Measurements from ENCODE around the gene DDB1.

Gene DDB1

DNA sequence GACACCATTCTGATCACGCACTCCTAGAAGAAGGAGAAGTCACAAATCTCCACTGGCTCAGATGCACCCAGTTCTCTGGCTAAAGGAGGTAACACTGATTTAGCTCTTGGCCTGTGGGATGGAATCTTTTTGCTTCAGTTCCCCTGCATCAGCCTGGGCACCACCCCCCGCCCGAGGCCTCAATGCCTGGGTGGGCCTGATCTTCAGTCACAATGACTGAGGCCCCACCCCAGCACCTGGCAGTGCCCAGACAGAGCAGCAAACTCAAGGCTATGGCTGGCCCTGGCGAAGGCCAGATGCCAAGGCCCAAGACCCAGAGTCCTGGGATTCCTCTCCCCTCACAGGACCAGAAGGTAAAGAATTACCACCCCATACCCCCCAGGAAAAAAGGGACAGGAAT, 23.8 kb upstream of the DDB1 start:
- DNase-seq (ENCODE audit: low read depth), result no peak

DNA sequence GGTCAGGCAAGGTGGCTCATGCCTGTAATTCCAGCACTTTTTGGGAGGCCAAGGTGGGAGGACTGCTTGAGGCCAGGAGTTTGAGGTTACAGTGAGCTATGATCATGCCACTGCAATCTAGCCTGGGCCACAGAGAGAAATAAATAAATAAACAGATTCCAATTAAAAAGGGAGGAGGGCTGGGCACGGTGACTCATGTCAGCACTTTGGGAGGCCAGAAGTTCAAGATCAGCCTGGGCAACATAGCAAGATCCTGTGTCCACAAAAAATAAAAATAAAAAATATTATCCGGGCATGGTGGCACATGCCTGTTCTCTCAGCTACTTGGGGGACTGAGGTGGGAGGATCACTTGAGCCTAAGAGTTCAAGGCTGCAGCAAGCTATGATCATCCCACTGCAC, 21.3 kb upstream of the DDB1 start:
- no peak for DNase-seq (ENCODE audit: low read depth)

DNA sequence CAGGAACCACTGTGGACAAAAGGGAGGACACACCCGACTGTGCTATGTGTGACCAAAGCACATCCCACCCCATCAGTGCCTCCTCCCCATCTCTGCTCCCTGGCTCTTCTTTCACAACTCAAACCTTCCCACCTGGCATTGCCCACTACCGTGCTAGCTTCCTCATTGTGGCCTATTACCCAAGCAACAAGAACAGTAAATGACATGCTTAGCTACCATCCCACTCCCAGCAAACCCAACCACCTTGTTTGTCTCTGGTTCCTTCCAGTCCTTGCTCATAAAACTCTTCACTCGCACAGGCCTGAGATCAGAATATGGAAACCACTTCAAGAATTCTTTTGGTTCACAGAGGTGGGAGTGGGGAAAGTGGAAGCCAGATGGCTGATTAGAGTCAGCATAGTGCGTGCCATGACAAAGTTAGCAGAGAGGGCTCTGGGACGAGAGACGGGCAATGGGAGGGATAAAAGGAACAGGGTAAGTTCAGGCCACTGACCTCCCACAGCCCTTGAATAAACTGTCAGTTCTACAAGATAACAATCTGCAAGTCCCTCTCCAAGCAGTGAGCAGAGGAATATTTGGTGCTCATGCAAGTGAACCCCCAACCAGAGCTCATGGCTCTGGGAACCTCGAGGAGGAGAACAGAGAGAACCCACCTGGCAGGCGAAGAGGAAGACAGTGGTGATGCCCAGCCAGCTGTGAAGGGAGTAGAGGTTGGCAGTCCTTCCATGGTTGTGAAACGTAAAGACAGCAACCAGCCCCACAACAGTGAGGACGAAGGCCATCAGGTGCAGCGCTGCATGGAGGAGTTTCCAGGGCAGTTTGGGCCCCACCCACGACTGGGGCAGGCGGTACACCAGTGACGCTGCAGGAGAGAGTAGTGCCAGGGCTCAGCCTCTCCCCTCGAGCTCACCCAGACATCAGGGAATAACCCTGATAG, 20.5 kb upstream of the DDB1 start:
- no peak for DNase-seq (ENCODE audit: low read depth)

DNA sequence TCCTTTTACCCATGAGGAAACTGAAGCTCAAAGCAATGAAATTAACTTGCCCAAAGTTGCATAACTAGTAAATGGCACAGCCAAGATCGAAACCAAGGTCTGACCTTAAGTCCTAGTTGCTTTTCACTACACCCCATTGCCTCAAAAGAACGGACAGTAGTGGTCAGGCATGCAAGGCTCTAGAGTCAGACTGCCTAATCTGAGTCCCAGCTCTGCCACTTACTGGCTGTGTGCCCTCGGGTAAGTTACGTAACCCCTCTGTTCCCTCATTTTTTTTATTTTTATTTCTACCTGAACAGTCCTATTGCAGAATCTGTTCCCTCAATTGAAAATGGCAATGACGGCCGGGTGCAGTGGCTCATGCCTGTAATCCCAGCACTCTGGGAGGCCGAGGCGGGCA, 19.1 kb upstream of the DDB1 start:
- DNase-seq (ENCODE audit: low read depth), result no peak

DNA sequence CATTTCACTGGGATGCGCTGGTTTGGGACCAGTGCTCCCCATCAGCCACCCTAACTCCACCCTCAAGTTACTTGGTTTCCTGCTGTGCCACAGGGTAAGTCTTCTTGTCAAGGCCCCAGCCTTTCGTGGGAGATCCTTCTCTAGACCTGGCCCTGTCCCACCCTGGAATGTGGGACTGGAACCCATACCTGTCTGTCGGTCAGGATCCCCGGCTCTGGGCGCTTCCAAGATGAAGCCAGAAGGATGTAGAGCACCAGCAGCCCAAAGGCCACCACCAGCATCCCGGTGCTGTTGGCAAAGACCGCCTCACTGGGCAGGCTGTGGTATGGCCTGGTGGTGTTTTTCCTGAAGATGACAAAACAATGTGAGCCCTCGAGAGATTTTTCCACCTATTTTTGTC, 17.9 kb upstream of the DDB1 start:
- no peak for DNase-seq (ENCODE audit: low read depth)

DNA sequence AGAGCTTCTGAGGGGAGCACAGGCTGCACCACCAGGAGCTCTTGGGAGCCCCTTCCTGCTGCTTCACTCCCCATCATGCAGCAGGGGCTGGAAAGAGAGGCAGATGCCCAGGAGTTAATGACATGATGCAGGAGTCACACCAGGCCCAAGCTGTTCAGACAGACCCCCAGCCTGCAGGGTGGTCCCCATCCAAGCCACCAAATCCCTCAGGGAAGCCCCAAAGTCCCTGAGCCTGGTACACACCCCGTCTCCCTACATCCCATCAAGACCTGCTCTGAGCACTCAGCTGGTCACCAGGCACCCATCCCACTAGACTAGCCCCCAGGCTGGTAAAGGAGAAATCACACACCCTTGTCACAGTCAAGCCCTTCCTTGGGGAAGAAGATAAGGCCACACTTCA, 17.4 kb upstream of the DDB1 start:
- no peak for DNase-seq (ENCODE audit: low read depth)

DNA sequence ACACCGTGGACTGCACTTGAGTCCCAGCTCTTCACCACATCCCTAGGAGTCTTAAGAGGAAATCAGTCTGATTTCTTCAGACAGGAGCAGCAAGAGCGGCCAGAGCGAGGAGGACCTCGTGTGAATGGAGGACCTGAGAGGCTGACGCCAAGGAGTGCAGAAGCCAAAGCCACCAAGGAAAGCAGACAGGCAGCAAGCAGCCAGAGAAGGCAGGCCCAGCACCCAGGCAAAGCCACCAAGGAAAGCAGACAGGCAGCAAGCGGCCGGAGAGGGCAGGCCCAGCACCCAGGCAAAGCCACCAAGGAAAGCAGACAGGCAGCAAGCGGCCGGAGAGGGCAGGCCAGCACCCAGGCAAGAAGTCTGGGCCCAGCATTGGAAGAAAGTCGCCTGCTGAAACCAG, 17.0 kb upstream of the DDB1 start:
- DNase-seq (ENCODE audit: low read depth), result no peak

DNA sequence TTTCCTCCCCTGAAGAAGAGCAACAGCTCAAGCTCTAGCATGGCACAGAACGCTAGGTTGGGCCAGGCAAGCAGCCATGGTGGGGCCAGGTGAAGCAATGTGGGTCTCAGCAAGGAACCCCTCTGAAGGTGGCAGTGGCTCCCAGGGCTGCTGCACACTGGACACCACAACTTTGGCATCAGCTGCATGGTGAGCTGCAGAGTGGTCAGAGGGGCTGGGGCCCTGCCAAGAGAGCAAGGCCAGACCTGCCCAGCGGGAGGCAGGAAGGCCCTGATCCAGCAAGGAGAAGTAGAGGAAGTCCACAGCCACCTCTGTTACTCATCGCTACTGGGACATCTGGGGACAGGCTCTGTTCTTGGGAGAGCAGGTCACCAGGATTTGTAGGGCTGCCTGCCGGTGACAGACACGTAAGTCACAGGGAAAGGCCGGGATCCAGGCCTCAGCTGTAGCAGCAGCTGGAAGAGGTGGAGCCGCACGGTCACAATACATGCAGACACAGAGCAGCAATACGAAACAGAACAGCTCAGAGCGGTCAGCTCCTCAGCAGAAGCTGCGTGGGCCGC, 16.4 kb upstream of the DDB1 start:
- no peak for DNase-seq (ENCODE audit: low read depth)

DNA sequence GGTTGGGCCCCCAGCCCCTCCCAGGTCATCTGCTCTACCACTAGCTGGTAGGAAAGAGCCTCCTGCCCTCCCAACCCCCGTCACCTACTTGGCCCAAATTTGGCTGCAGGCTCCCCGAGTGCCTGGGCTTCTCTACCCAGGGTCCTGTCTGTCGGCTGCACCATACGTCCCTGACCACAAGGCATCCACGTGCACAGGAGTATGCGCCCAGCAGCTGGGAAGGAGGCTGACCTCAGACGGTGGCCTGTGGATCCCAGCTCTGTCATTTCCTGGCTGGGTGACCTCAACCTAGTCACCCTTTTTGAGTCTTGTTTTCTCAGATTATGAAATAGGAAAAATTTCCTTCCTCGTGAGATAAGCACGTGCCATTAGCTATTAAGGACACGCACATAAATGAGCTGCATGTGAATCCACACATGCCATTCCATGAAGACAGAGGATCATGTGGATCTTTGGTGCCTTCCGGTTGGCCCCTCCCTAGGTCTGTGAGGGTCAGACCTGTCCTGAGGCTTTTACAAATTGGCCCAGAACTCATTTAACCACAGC, 15.1 kb upstream of the DDB1 start:
- no peak for DNase-seq (ENCODE audit: low read depth)

DNA sequence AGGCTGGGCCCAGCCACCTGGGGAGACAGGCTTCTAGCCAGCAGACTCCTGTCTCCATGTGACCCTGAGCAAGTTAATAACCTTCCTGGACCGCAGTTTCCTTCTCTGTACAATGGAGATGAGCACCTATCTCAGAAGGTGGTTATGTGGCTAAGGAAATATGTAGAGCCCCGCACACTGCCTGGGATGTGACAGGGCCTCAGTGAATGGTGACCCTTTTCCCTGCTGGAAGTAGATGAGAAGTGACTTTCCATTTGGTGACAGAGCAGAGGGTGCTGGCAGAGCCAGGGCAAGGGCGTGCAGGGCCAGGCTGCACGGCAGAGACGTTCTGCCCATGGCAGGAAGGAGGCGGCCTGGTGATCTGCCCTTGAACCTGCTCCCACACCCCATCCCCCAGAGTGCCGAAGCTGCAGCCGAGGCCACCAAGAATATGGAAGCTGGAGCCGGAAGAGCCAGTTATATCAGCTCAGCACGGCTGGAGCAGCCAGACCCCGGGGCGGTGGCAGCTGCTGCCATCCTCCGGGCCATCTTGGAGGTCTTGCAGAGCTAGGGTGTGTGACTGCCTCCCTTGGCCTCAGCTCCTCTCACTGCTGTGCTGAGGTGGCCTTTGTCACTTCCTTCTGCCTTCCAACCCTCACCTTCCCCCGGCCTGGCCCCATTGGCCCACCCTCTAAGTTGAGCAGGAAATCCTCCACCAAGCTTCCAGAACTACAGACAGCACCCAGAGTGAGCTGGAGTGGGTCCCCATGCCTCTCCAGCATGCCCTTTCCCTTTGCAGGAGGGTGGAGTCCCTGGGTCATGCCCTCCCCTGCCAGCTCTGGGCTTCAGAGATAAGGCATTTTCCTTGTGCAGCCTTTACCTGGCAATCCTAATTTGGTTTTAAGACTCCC, 13.3 kb upstream of the DDB1 start:
- no peak for DNase-seq (ENCODE audit: low read depth)

DNA sequence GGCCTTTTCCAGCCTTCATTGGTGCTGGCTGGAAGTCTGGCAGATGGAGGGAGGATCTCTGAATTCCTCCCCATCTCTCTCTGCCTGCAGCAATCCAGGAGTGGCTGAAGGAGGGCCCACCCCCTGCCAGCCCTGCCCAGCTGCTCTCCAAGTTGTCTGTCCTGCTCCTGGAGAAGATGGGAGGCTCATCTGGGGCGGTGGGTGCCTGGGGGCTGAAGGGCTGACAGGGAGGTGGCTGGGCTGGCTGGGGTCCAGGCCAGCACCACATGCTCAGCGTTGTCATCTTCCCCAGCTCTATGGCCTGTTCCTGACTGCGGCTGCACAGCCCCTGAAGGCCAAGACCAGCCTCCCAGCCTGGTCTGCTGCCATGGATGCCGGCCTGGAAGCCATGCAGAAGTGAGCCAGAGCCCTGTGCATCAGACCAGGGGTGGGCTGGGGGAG, 12.3 kb upstream of the DDB1 start:
- DNase-seq (ENCODE audit: low read depth), result no peak

DNA sequence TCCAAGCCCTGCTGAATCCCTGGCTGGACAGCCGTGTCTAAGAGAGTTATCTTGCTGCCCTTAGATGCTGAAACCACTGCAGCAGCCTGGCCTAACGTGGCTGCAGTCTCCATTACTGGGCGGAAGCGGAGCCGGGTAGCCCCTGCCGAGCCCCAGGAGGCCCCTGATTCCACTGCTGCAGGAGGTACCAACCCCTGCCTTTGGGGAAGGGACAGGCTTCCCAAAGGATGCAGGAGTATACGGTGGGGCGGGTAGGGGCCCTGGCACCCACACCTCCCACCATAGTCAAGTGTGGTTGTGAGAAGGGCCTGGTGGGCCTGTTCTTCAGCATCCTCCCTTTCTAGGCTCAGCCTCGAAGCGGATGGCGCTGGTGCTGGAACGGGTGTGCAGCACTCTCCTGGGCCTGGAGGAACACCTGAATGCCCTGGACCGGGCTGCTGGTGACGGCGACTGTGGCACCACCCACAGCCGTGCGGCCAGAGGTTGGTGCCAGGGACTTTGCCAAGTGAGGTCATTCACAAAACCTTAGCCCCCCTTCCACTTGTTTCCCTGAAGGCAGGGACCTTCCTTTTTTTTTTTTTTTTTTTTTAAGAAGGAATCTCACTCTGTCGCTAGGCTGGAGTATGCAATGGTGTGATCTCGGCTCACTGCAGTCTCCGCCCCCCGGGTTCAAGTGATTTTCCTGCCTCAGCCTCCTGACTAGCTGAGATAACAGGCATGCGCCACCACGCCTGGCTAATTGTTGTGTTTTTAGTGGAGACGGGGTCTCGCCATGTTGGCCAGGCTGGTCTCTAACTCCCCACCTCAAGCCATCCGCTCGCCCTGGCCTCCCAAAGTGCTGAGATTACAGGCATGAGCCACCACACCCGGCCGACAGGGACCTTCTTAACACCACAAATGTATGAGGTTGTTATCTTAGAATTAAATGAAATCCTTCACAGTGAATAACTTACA, 11.2 kb upstream of the DDB1 start:
- no peak for DNase-seq (ENCODE audit: low read depth)

DNA sequence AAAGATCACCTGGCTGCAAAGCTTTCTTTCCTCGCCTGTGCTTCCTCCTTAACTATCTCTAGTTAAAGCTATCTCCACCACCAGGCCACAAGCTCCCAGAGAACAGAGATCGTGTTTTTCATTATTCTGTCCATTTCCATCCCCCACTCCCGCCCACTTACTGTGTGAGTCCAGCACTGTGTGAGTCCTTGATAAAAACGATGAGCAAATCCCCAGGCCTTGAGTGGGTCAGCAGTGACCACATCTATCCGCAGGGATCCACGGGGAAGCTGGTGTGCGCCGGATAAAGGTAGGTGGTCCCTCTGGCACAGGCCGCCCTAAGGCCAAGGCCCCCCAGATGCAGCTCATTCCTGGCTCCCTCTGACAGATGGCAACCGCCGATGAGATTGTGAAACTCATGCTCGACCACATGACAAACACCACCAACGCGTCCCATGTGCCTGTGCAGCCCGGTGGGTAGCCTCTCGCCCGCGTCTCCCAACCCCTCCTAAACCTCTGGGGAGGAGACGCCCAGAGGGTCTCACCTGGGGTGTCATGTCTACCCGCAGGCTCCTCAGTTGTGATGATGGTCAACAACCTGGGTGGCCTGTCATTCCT, 9.4 kb upstream of the DDB1 start:
- DNase-seq (ENCODE audit: low read depth), result no peak

DNA sequence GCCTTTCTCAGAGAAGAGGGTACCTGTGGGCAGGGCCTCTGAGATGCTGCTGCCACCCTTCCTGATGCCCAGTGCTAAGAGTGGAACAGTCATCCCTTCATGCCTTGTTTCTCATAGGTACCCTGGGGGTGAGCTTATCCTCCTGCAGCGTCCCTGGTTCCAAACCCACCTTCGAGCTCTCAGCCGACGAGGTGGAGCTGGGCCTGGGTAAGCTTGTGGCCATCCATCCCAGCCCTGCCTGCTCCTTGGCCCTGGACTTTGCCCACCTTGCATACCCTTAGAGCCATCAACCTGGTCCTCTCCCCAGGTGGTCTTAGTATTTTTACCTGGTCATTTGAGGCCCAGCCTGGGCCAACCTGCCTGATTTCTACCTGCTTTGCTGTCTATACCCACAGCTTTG, 8.8 kb upstream of the DDB1 start:
- no peak for DNase-seq (ENCODE audit: low read depth)

DNA sequence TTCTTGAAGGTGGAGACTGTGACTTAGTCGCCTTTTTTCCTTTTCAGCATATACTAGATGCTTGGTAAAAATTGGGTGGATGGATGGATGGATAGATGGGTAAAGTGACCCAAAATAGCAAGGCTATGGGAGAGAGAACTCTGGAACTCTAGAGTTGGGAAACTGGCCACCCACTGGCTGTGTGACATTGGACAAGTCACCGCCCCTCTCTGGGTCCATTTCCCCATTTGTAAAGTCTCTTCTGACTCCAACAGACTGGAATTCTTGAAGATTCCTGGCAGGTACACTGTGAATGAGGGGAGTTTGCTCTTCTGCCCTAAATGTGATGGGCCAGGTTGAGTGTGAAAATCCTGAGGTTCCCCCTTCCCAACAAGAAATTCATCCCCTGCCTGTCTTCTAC, 8.1 kb upstream of the DDB1 start:
- no peak for DNase-seq (ENCODE audit: low read depth)

DNA sequence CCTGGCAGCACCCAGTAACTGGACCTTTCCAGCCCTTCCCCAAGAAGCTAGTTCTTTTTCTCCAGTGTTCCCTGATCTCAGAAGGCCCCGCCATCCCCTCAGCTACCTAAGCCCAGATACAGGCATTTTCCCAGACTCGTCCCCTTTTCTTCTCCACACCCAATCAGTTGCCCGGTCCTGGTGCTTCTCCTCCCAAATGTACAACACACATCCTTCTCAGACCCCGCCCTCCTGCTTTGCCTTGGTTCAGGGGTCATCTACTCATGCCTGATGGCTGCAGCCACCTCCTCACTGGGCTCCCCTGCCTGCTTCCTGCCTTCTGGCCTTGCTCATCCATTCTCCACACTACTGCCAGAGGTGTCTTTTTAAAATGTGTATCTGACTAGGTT, 6.6 kb upstream of the DDB1 start:
- DNase-seq (ENCODE audit: low read depth), result no peak

DNA sequence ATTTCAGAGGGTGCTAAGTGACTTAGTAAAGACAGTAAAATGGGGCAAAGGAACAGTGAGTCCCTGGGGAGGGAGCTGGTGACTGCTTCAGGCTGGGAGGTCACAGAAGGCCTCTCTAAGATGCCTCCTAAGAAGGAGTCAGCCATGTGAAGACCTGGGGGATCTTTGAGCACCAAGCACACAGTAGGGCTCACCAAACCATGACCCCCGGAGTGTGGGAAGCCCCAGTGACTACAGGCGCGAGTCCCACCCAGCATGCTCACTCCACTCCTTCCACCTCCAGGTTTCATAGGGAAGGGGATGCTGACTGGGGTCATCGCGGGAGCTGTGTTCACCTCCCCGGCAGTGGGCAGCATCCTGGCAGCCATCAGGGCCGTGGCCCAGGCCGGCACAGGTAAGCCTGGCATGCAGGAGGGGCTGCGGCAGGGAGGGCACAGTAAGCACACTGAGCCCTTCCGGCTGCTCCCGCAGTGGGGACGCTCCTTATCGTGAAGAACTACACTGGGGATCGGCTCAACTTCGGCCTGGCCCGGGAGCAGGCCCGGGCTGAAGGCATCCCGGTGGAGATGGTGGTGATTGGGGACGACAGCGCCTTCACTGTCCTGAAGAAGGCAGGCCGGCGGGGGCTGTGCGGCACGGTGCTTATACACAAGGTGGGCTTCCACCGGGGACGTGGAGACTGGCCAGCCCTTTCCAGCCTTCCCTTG, 6.0 kb upstream of the DDB1 start:
- DNase-seq (ENCODE audit: low read depth), result no peak

DNA sequence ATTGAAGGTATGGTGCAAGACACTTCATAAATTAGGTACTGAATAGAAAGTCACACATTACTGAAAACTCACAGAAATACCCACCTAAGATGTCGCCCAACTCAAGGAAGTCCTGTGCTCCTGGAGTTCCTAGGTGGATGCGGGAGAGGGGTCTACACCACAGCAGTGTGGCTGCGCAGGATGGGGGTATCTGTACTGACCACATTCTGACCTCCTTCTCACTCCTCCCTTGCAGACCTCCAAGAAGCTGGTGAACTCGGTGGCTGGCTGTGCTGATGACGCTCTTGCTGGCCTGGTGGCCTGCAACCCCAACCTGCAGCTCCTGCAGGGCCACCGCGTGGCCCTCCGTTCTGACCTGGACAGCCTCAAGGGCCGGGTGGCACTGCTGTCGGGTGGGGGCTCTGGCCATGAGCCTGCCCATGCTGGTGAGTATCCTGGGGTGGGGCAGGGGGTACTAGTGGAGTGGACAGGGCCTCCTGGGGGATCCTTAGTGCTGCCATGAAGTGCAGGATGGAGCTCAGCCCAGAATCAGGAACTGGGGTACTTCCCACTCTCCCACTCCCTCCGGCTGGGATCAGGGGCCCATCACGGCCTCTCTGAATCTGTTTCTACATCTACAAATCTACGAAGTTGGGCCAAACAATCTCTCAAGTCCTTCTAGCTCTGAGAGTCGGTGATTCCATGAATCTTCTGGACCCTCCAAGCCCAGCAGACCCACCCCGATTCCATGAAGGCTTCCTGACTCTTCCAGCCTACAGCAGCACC, 5.0 kb upstream of the DDB1 start:
- DNase-seq (ENCODE audit: low read depth), result no peak

DNA sequence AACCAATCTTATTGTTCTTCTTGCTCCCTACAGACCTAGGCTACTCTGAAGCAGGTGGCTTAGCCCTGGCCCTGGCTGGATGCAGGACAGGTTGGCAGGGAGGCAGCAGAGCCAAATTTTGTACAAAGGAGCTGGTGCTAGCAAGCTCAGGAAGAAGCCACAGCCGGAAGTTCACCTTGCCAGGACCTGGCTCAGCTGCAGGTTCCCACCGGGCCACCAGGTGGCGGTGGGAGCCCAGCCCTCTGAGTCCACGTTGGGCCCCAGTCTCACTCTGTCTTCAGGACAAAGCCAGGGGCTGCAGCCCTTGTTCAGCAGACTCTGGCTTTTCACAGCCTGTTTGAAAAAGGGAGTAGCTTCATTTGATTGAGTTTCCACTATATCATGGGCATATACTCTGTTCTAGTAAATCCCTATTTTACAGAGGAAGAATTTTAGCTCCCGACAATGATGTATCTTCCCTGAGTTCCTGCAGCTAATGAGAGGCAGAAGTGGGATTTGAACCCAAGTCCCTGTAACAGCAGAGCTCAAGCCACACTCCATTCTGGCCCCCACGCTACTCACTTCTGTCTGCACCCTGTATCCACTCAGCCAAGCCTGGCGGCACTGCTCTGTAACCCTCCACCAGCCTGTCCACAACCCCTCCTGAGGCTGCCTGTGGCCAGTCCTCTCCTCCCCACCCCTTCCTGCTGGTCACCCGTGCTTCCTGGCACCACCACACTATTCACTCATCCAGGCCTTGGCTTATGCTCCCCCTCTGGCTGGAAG, 3.4 kb upstream of the DDB1 start:
- DNase-seq (ENCODE audit: low read depth), result peak; percentile 74

Measured in activated T-helper 1 cell treated with Interleukin-2 at 50 U/mL for 16 hours (primary cell).